H9 (cell line): ENCODE results near the gene PID1. TPM values are rescaled to one million over a fixed set of nuclear protein-coding genes. Genes with fewer than 3 reads are reported as not detected.

ENCODE experiments used
- DNase-seq: peaks from one replicate; pipeline ENCODE4 v3.0.0-alpha.2; 2017
- H2AFZ ChIP-seq: one replicate; pipeline ENCODE4 v1.6.1; 2013; ENCODE audit warnings: mild to moderate bottlenecking, low read length, control low read depth, moderate library complexity
- H2AK5ac ChIP-seq: 2 replicates; pipeline ENCODE4 v1.6.1; 2013; ENCODE audit warnings: low read length, control low read depth, mixed read lengths; ENCODE audit not compliant: insufficient read length
- H2BK120ac ChIP-seq: one replicate; pipeline ENCODE4 v1.6.1; 2013; ENCODE audit warnings: low read depth, mild to moderate bottlenecking, low read length, control low read depth, inconsistent platforms; ENCODE audit not compliant: poor library complexity, severe bottlenecking
- H2BK12ac ChIP-seq: 2 replicates; pipeline ENCODE4 v1.6.1; 2013; ENCODE audit warnings: low read length, control low read depth, mixed read lengths, low read depth; ENCODE audit not compliant: insufficient read length
- H2BK15ac ChIP-seq: 2 replicates; pipeline ENCODE4 v1.6.1; 2013; ENCODE audit warnings: low read depth, low read length, control low read depth
- H2BK20ac ChIP-seq: one replicate; pipeline ENCODE4 v1.6.1; 2013; ENCODE audit warnings: low read depth, mild to moderate bottlenecking, low read length, control low read depth, inconsistent platforms; ENCODE audit not compliant: poor library complexity, severe bottlenecking
- H2BK5ac ChIP-seq: 2 replicates; pipeline ENCODE4 v1.6.1; 2013; ENCODE audit warnings: low read length, control low read depth, mixed read lengths; ENCODE audit not compliant: insufficient read length
- H3K14ac ChIP-seq: 2 replicates; pipeline ENCODE4 v1.6.1; 2013; ENCODE audit warnings: low read length, control low read depth; ENCODE audit not compliant: insufficient read depth
- H3K18ac ChIP-seq: 2 replicates; pipeline ENCODE4 v1.6.1; 2013; ENCODE audit warnings: low read depth, mild to moderate bottlenecking, mixed read lengths, low read length, control low read depth; ENCODE audit not compliant: insufficient read length
- H3K23ac ChIP-seq: 2 replicates; pipeline ENCODE4 v1.6.1; 2013; ENCODE audit warnings: low read length, control low read depth, mixed read lengths, low read depth; ENCODE audit not compliant: insufficient read length
- H3K23me2 ChIP-seq: 2 replicates; pipeline ENCODE4 v1.6.1; 2013; ENCODE audit warnings: low read depth, mild to moderate bottlenecking, mixed read lengths, low read length, control low read depth; ENCODE audit not compliant: insufficient read length, poor library complexity, severe bottlenecking
- H3K27ac ChIP-seq: 2 replicates; pipeline ENCODE4 v1.5.1; 2013; ENCODE audit warnings: low read length, control low read depth, mixed read lengths, low read depth; ENCODE audit not compliant: insufficient read length
- H3K27me3 ChIP-seq: 2 replicates; pipeline ENCODE4 v1.6.1; 2013; ENCODE audit warnings: low read length, control low read depth, inconsistent platforms; ENCODE audit not compliant: insufficient read depth
- H3K4ac ChIP-seq: 2 replicates; pipeline ENCODE4 v1.6.1; 2013; ENCODE audit warnings: low read depth, mild to moderate bottlenecking, control low read depth, inconsistent platforms, low read length, moderate library complexity
- H3K4me1 ChIP-seq: 2 replicates; pipeline ENCODE4 v1.6.1; 2013; ENCODE audit warnings: low read length, control low read depth, inconsistent platforms; ENCODE audit not compliant: insufficient read depth
- H3K4me2 ChIP-seq: 2 replicates; pipeline ENCODE4 v1.6.1; 2013; ENCODE audit warnings: low read length, control low read depth, mixed read lengths; ENCODE audit not compliant: insufficient read length, insufficient read depth
- H3K56ac ChIP-seq: 2 replicates; pipeline ENCODE4 v1.6.1; 2013; ENCODE audit warnings: low read depth, mild to moderate bottlenecking, mixed read lengths, low read length, control low read depth; ENCODE audit not compliant: insufficient read length
- H3K79me1 ChIP-seq: 2 replicates; pipeline ENCODE4 v1.6.1; 2013; ENCODE audit warnings: low read depth, mild to moderate bottlenecking, moderate library complexity, low read length, control low read depth, inconsistent platforms; ENCODE audit not compliant: insufficient read depth, poor library complexity, severe bottlenecking
- H3K79me2 ChIP-seq: 2 replicates; pipeline ENCODE4 v1.6.1; 2013; ENCODE audit warnings: low read length, control low read depth, inconsistent platforms; ENCODE audit not compliant: insufficient read depth
- H3K9ac ChIP-seq: 2 replicates; pipeline ENCODE4 v1.6.1; 2013; ENCODE audit warnings: low read length, control low read depth, mixed read lengths; ENCODE audit not compliant: insufficient read length; ENCODE audit errors: extremely low read depth
- H3K9me3 ChIP-seq: one replicate; pipeline ENCODE4 v1.6.1; 2013; ENCODE audit warnings: low read depth, low read length, inconsistent platforms; ENCODE audit not compliant: control insufficient read depth
- H3T11ph ChIP-seq: one replicate; pipeline ENCODE4 v1.6.1; 2013; ENCODE audit warnings: mild to moderate bottlenecking, low read length, control low read depth, inconsistent platforms
- H4K20me1 ChIP-seq: one replicate; pipeline ENCODE4 v1.6.1; 2013; ENCODE audit not compliant: control insufficient read depth, insufficient read length, insufficient read depth
- H4K5ac ChIP-seq: 2 replicates; pipeline ENCODE4 v1.6.1; 2013; ENCODE audit warnings: low read depth, mild to moderate bottlenecking, mixed read lengths, low read length, control low read depth; ENCODE audit not compliant: insufficient read length
- H4K8ac ChIP-seq: replicated peaks from 2 replicates; pipeline ENCODE4 v1.6.1; 2013; ENCODE audit warnings: low read length, control low read depth, mixed read lengths, low read depth; ENCODE audit not compliant: insufficient read length
- H4K91ac ChIP-seq: 2 replicates; pipeline ENCODE4 v1.6.1; 2013; ENCODE audit warnings: low read depth, mild to moderate bottlenecking, moderate library complexity, mixed read lengths, low read length, control low read depth; ENCODE audit not compliant: insufficient read length
- H3K27ac Mint-ChIP-seq, 3 experiments: 2 replicates in 2 of 3; 3 replicates in 1 of 3; pipeline ENCODE4 v1.8.0; 2020 to 2021; ENCODE audit warnings: mixed read lengths in 3 of 3, mild to moderate bottlenecking in 1 of 3, moderate library complexity in 1 of 3
- H3K27me3 Mint-ChIP-seq: 2 replicates; pipeline ENCODE4 v1.8.0; 2021; ENCODE audit warnings: low read depth, mild to moderate bottlenecking, moderate library complexity, mixed read lengths
- H3K36me3 Mint-ChIP-seq, 3 experiments: 2 replicates in 2 of 3; 3 replicates in 1 of 3; pipeline ENCODE4 v1.8.0; 2020 to 2021; ENCODE audit warnings: low read depth in 3 of 3, mixed read lengths in 3 of 3; ENCODE audit not compliant: insufficient read depth in 1 of 3
- H3K4me1 Mint-ChIP-seq, 2 experiments: 2 replicates each; pipeline ENCODE4 v1.8.0; 2020; ENCODE audit warnings: mixed read lengths in 2 of 2
- H3K4me3 Mint-ChIP-seq, 2 experiments: 2 replicates in 1 of 2; 3 replicates in 1 of 2; pipeline ENCODE4 v1.8.0; 2020 to 2021; ENCODE audit warnings: mild to moderate bottlenecking in 2 of 2, mixed read lengths in 2 of 2, moderate library complexity in 1 of 2
- H3K9me3 Mint-ChIP-seq, 2 experiments: 2 replicates in 1 of 2; 3 replicates in 1 of 2; pipeline ENCODE4 v1.8.0; 2020; ENCODE audit warnings: mild to moderate bottlenecking in 2 of 2, mixed read lengths in 2 of 2, moderate library complexity in 1 of 2
- CTCF ChIP-seq: fragments of 200-600 bp; sonication (generic); conservative IDR thresholded peaks from 3 replicates; pipeline ENCODE4 v1.8.0; 2021; ENCODE audit warnings: antibody characterized with exemption, mild to moderate bottlenecking
- WGBS: extraction: QIAGEN DNeasy Blood & Tissue Kit; methylation state at CpG from one replicate; pipeline ENCODE4 v1.1.7; 2013; ENCODE audit warnings: missing lambda C conversion rate, low lambda C conversion rate, mixed read lengths; ENCODE audit not compliant: insufficient read length; ENCODE audit errors: extremely low coverage; 5-methylcytosine and 5-hydroxymethylcytosine counted together
- total RNA-seq: library from RNA; stranded (reverse); gene quantifications from 2 replicates; pipeline ENCODE4 v1.2.1, GENCODE V29; 2021

The PID1 gene
- total RNA-seq, 1 experiment from 2014 or later = 1.4 TPM

- Histone ChIP-seq H2BK5ac (no peak overlapping the region), H3K4me1 (no peaks in the 10 kb centered on the region), H3K27ac (no peak overlapping the region), H3K27me3 (no peaks in the 10 kb centered on the region), H4K20me1 (no peaks in the 10 kb centered on the region), H4K91ac (no peak overlapping the region), H3K4me2 (no peak overlapping the region), H3K18ac (no peak overlapping the region), H2BK12ac (no peak overlapping the region), H4K5ac (no peak overlapping the region), H3K23me2 (no peaks in the 10 kb centered on the region), H3K79me1 (no peaks in the 10 kb centered on the region), H3K56ac (no peak overlapping the region), H3K14ac (no peak overlapping the region), H3K79me2 (no peaks in the 10 kb centered on the region), H3K9me3 (no peaks in the 10 kb centered on the region), H3K9ac (no peak overlapping the region), H2BK20ac (no peak overlapping the region), H2AFZ (no peak overlapping the region), H2BK15ac (no peak overlapping the region), H3T11ph (no peak overlapping the region), H4K8ac (no peak overlapping the region), H3K4ac (no peak overlapping the region), H2BK120ac (no peak overlapping the region), H3K23ac (no peak overlapping the region), H2AK5ac (no peak overlapping the region)
- TF ChIP-seq CTCF = no peak
- no peaks in the 10 kb centered on the region for H3K4me1 Mint-ChIP-seq
- no peak for DNase-seq
- no peak overlapping the region for H3K4me3 Mint-ChIP-seq
- H3K27me3 Mint-ChIP-seq = no peaks in the 10 kb centered on the region
- H3K36me3 Mint-ChIP-seq = no peaks in the 10 kb centered on the region
- no peak overlapping the region for H3K27ac Mint-ChIP-seq
- no CpG with 5 or more reads among the region's 4 CpGs for WGBS
- H3K9me3 Mint-ChIP-seq = no peaks in the 10 kb centered on the region
Observed at GRCh38 chr2:229037621-229038020, 233.5 kb downstream of the PID1 start.
